ENCODE results near the gene MLLT1. TPM values are rescaled to one million over a fixed set of nuclear protein-coding genes. Genes with fewer than 3 reads are reported as not detected.

The MLLT1 gene
- total RNA-seq, 1 experiment from 2014 or later: 58.3 TPM

- Histone ChIP-seq H3K27me3 (ENCODE audit: control insufficient read depth, insufficient read depth, low read length) (no peaks in the 10 kb centered on the region), H3K4me1 (ENCODE audit: control insufficient read depth, insufficient read depth, low read length) (no peaks in the 10 kb centered on the region), H3K9me3 (ENCODE audit: control insufficient read depth, insufficient read depth, low read depth, low read length) (no peaks in the 10 kb centered on the region), H3K4me3 (ENCODE audit: low read depth in 2 of 2, low read length in 2 of 2) (no peak overlapping the region), H3K27ac (ENCODE audit: low read length) (no peak overlapping the region), H3K36me3 (ENCODE audit: control insufficient read depth, insufficient read depth, low read length) (no peaks in the 10 kb centered on the region)
- TF ChIP-seq POLR2AphosphoS5 (IDR thresholded peaks at IDR 0.05; ENCODE audit: low read depth, low read length) (no peak), SIN3A (IDR thresholded peaks at IDR 0.05; ENCODE audit: borderline replicate concordance, insufficient read depth, low read depth, low read length) (no peak), TCF7L2 (IDR thresholded peaks at IDR 0.05; ENCODE audit: low read depth, low read length) (no peak)
- TF ChIP-seq, protein P1, sequence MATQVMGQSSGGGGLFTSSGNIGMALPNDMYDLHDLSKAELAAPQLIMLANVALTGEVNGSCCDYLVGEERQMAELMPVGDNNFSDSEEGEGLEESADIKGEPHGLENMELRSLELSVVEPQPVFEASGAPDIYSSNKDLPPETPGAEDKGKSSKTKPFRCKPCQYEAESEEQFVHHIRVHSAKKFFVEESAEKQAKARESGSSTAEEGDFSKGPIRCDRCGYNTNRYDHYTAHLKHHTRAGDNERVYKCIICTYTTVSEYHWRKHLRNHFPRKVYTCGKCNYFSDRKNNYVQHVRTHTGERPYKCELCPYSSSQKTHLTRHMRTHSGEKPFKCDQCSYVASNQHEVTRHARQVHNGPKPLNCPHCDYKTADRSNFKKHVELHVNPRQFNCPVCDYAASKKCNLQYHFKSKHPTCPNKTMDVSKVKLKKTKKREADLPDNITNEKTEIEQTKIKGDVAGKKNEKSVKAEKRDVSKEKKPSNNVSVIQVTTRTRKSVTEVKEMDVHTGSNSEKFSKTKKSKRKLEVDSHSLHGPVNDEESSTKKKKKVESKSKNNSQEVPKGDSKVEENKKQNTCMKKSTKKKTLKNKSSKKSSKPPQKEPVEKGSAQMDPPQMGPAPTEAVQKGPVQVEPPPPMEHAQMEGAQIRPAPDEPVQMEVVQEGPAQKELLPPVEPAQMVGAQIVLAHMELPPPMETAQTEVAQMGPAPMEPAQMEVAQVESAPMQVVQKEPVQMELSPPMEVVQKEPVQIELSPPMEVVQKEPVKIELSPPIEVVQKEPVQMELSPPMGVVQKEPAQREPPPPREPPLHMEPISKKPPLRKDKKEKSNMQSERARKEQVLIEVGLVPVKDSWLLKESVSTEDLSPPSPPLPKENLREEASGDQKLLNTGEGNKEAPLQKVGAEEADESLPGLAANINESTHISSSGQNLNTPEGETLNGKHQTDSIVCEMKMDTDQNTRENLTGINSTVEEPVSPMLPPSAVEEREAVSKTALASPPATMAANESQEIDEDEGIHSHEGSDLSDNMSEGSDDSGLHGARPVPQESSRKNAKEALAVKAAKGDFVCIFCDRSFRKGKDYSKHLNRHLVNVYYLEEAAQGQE (IDR thresholded peaks at IDR 0.05; ENCODE audit: insufficient read depth in 1 of 2, low read depth in 2 of 2, low read length in 1 of 2): no peak
- TF ChIP-seq, protein P2, sequence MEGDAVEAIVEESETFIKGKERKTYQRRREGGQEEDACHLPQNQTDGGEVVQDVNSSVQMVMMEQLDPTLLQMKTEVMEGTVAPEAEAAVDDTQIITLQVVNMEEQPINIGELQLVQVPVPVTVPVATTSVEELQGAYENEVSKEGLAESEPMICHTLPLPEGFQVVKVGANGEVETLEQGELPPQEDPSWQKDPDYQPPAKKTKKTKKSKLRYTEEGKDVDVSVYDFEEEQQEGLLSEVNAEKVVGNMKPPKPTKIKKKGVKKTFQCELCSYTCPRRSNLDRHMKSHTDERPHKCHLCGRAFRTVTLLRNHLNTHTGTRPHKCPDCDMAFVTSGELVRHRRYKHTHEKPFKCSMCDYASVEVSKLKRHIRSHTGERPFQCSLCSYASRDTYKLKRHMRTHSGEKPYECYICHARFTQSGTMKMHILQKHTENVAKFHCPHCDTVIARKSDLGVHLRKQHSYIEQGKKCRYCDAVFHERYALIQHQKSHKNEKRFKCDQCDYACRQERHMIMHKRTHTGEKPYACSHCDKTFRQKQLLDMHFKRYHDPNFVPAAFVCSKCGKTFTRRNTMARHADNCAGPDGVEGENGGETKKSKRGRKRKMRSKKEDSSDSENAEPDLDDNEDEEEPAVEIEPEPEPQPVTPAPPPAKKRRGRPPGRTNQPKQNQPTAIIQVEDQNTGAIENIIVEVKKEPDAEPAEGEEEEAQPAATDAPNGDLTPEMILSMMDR (IDR thresholded peaks at IDR 0.05): no peak
- no TSS peak for BruUV-seq (replicated peaks)
- ATAC-seq (no peak), DNase-seq (ENCODE audit: low read depth, low spot score) (no peak)
- in situ Hi-C loops (cut with HindIII; ENCODE audit: low pct_unique_long_range_greater_than_20kb, low sequenced_read_pairs): no loop called here
- intact Hi-C loops (cut with micrococcal nuclease; ENCODE audit: unreplicated experiment): no loop called here
- ChIA-PET POLR2A (no interaction called here), CTCF (no interaction called here)
Observed at GRCh38 chr19:6173190-6173589, 106.6 kb downstream of the MLLT1 start.

GRCh38 chr19:6172074-6172863 is 107.5 kb downstream of the MLLT1 start:
- ATAC-seq: no peak
- Histone ChIP-seq H3K9me3 (ENCODE audit: control insufficient read depth, insufficient read depth, low read depth, low read length) (no peaks in the 10 kb centered on the region), H3K4me3 (ENCODE audit: low read depth in 2 of 2, low read length in 2 of 2) (no peak overlapping the region), H3K27ac (ENCODE audit: low read length) (no peak overlapping the region), H3K27me3 (ENCODE audit: control insufficient read depth, insufficient read depth, low read length) (no peaks in the 10 kb centered on the region), H3K36me3 (ENCODE audit: control insufficient read depth, insufficient read depth, low read length) (no peaks in the 10 kb centered on the region), H3K4me1 (ENCODE audit: control insufficient read depth, insufficient read depth, low read length) (no peaks in the 10 kb centered on the region)
- ChIA-PET POLR2A (no interaction called here), CTCF (no interaction called here)
- intact Hi-C loops (cut with micrococcal nuclease; ENCODE audit: unreplicated experiment): no loop called here
- no peak for TF ChIP-seq POLR2AphosphoS5 (IDR thresholded peaks at IDR 0.05; ENCODE audit: low read depth, low read length)
- TF ChIP-seq, protein P1 (IDR thresholded peaks at IDR 0.05; ENCODE audit: insufficient read depth in 1 of 2, low read depth in 2 of 2, low read length in 1 of 2): no peak
- TF ChIP-seq, protein P2 (IDR thresholded peaks at IDR 0.05): no peak
- no peak for TF ChIP-seq TCF7L2 (IDR thresholded peaks at IDR 0.05; ENCODE audit: low read depth, low read length)
- TF ChIP-seq SIN3A (IDR thresholded peaks at IDR 0.05; ENCODE audit: borderline replicate concordance, insufficient read depth, low read depth, low read length): no peak
- BruUV-seq (replicated peaks): no TSS peak
- in situ Hi-C loops (cut with HindIII; ENCODE audit: low pct_unique_long_range_greater_than_20kb, low sequenced_read_pairs): no loop called here
- DNase-seq (ENCODE audit: low read depth, low spot score): no peak

Data from Panc1 (cell line).